ENCODE results near the gene RMDN2.
A peak's percentile ranks its signal among the peaks of the same experiment; 100 is the strongest.

Gene RMDN2

GRCh38 chr2:37925063-37925897 is at the start of gene RMDN2:
Gene RMDN2, plus strand, starts transcription at chr2:37925287. Its CDS starts 3,991 bp downstream, at chr2:37929278.
- DNase-seq (ENCODE audit: low spot score) = peak; percentile 88

- no peak for DNase-seq (ENCODE audit: low spot score)
Measured at GRCh38 chr2:37875403-37875906, 49.6 kb upstream of the RMDN2 start.

- DNase-seq (ENCODE audit: low spot score) = no peak
Measured at GRCh38 chr2:37876227-37876626, 48.9 kb upstream of the RMDN2 start.

GRCh38 chr2:37877457-37878315 is 47.4 kb upstream of the RMDN2 start:
- peak; percentile 63 for DNase-seq (ENCODE audit: low spot score)

- no peak for DNase-seq (ENCODE audit: low spot score)
Measured at GRCh38 chr2:37878536-37878935, 46.6 kb upstream of the RMDN2 start.

GRCh38 chr2:37880551-37880950 is 44.5 kb upstream of the RMDN2 start:
- DNase-seq (ENCODE audit: low spot score) = no peak

GRCh38 chr2:37881397-37881796 is 43.7 kb upstream of the RMDN2 start:
- no peak for DNase-seq (ENCODE audit: low spot score)

GRCh38 chr2:37882036-37882435 is 43.1 kb upstream of the RMDN2 start:
- DNase-seq (ENCODE audit: low spot score) = no peak

GRCh38 chr2:37883518-37883917 is 41.6 kb upstream of the RMDN2 start:
- DNase-seq (ENCODE audit: low spot score) = no peak

- DNase-seq (ENCODE audit: low spot score) = no peak
Measured at GRCh38 chr2:37885329-37885993, 39.6 kb upstream of the RMDN2 start.

- no peak for DNase-seq (ENCODE audit: low spot score)
Measured at GRCh38 chr2:37886745-37887144, 38.3 kb upstream of the RMDN2 start.

- no peak for DNase-seq (ENCODE audit: low spot score)
Measured at GRCh38 chr2:37887286-37887685, 37.8 kb upstream of the RMDN2 start.

- peak; percentile 58 for DNase-seq (ENCODE audit: low spot score)
Measured at GRCh38 chr2:37890893-37891495, 34.1 kb upstream of the RMDN2 start.

GRCh38 chr2:37891846-37892435 is 33.1 kb upstream of the RMDN2 start:
- DNase-seq (ENCODE audit: low spot score) = no peak

- no peak for DNase-seq (ENCODE audit: low spot score)
Measured at GRCh38 chr2:37892436-37893114, 32.5 kb upstream of the RMDN2 start.

- no peak for DNase-seq (ENCODE audit: low spot score)
Measured at GRCh38 chr2:37893327-37893726, 31.8 kb upstream of the RMDN2 start.

GRCh38 chr2:37894047-37894446 is 31.0 kb upstream of the RMDN2 start:
- no peak for DNase-seq (ENCODE audit: low spot score)

- DNase-seq (ENCODE audit: low spot score) = no peak
Measured at GRCh38 chr2:37894601-37895000, 30.5 kb upstream of the RMDN2 start.

GRCh38 chr2:37895140-37895539 is 29.9 kb upstream of the RMDN2 start:
- DNase-seq (ENCODE audit: low spot score) = no peak

GRCh38 chr2:37896319-37896718 is 28.8 kb upstream of the RMDN2 start:
- no peak for DNase-seq (ENCODE audit: low spot score)

GRCh38 chr2:37897511-37897910 is 27.6 kb upstream of the RMDN2 start:
- DNase-seq (ENCODE audit: low spot score) = no peak
